Left lung (tissue), 10 donors: ENCODE results near the gene ERVH48-1. TPM values are rescaled to one million over a fixed set of nuclear protein-coding genes. Genes with fewer than 3 reads are reported as not detected.
A peak's percentile ranks its signal among the peaks of the same experiment; 100 is the strongest.

Experiments used
- ATAC-seq: fragments of 200-7000 bp; cut with Tn5 transposase; one replicate; pipeline ENCODE4 v1.9.1; 2020; ENCODE audit warnings: moderate library complexity
- DNase-seq, 4 donors: peaks; one replicate each; pipeline ENCODE4 v3.0.0-alpha.2; 2013 to 2020
- H3K27ac ChIP-seq, 2 donors: fragments of 200-600 bp; sonication (generic) in 1 of 2; one replicate each; pipeline versions ENCODE4 v1.5.0 to v1.8.0; 2020 to 2021
- H3K27me3 ChIP-seq, 2 donors: fragments of 200-600 bp; sonication (generic) in 1 of 2; one replicate each; pipeline versions ENCODE4 v1.5.0 to v1.8.0; 2020 to 2021
- H3K36me3 ChIP-seq, 2 donors: fragments of 200-600 bp; sonication (generic) in 1 of 2; one replicate each; pipeline versions ENCODE4 v1.5.0 to v1.8.0; 2020 to 2021
- H3K4me1 ChIP-seq, 2 donors: fragments of 200-600 bp; one replicate each; pipeline ENCODE4 v1.8.0; 2021
- H3K4me3 ChIP-seq, 2 donors: fragments of 200-600 bp; sonication (generic) in 1 of 2; one replicate each; pipeline versions ENCODE4 v1.5.0 to v1.8.0; 2020 to 2021; ENCODE audit warnings: mild to moderate bottlenecking in 1 of 2
- H3K9me3 ChIP-seq, 2 donors: fragments of 200-600 bp; sonication (generic) in 1 of 2; one replicate each; pipeline versions ENCODE4 v1.5.0 to v1.8.0; 2020 to 2021
- CTCF ChIP-seq, 2 donors: fragments of 200-600 bp; sonication (generic) in 1 of 2; IDR thresholded peaks; one replicate each; pipeline versions ENCODE4 v1.5.0 to v1.8.0; 2021; ENCODE audit warnings: antibody characterized with exemption in 2 of 2
- intact Hi-C, 2 donors: fragments of 100-400 bp; cut with DNase I; formaldehyde crosslinking; loops; one replicate each; pipeline versions ENCODE4 v1.11.2 to v1.14.2; 2022
- polyA plus RNA-seq, 6 donors: library from polyadenylated mRNA; unstranded; fragments of 120-200 nt; gene quantifications; one replicate each; pipeline ENCODE4 v1.2.1, GENCODE V29; 2013; ENCODE audit not compliant: insufficient read length in 6 of 6
- total RNA-seq, 2 donors: library from RNA; stranded (reverse); fragmentation: NEBNext Ultra II Directional; extraction: Animal tissue kit (Norgen Biotek cat#: 25700); gene quantifications; one replicate each; pipeline ENCODE4 v1.2.1, GENCODE V29; 2021
- donor health status: DM: no; HTN: yes; CAD: no.
- donor health status: DM: no; HTN: no; CAD: no.

The ERVH48-1 gene
- total and polyA plus RNA-seq, 8 donors = 1.9 to 2.9 (median 2.4) TPM; not detected in 2

GRCh38 chr21:42892582-42892930 is 32.9 kb downstream of the ERVH48-1 start:
- Histone ChIP-seq H3K4me1 (peaks cover 0 to 17% of the 10 kb centered on the region in 2 donors), H3K36me3 (peaks cover 0 to 13% of the 10 kb centered on the region in 2 donors), H3K27ac (peak overlapping the region; percentile 95 to 97), H3K4me3 (peak overlapping the region; percentile 72 to 93), H3K9me3 (no peaks in the 10 kb centered on the region), H3K27me3 (no peaks in the 10 kb centered on the region)
- peak; percentile 37 for ATAC-seq
- intact Hi-C loops = no loop called here
- no peak for DNase-seq
- TF ChIP-seq CTCF (IDR thresholded peaks at IDR 0.05) = no peak

- Histone ChIP-seq H3K27me3 (no peaks in the 10 kb centered on the region), H3K4me1 (peaks cover 0 to 3% of the 10 kb centered on the region in 2 donors), H3K36me3 (no peaks in the 10 kb centered on the region), H3K27ac (no peak overlapping the region), H3K4me3 (no peak overlapping the region), H3K9me3 (no peaks in the 10 kb centered on the region)
- no peak for DNase-seq
- ATAC-seq = peak; percentile 79
- intact Hi-C loops = no loop called here
- TF ChIP-seq CTCF (IDR thresholded peaks at IDR 0.05) = no peak
These were observed 38.1 kb downstream of the ERVH48-1 start for GRCh38 chr21:42887326-42887725.

GRCh38 chr21:42883921-42884320 is 41.5 kb downstream of the ERVH48-1 start:
- H3K9me3 ChIP-seq = no peaks in the 10 kb centered on the region
- H3K27ac ChIP-seq = no peak overlapping the region
- H3K4me3 ChIP-seq = no peak overlapping the region
- no peaks in the 10 kb centered on the region for H3K27me3 ChIP-seq
- no peak for TF ChIP-seq CTCF (IDR thresholded peaks at IDR 0.05)
- DNase-seq (no peak), ATAC-seq (no peak)
- intact Hi-C loops = no loop called here
- H3K36me3 ChIP-seq = no peaks in the 10 kb centered on the region
- peaks cover 7 to 9% of the 10 kb centered on the region in 2 donors for H3K4me1 ChIP-seq

- H3K4me3 ChIP-seq = peak overlapping the region; percentile 91 to 99
- H3K4me1 ChIP-seq = peaks cover 13 to 24% of the 10 kb centered on the region in 2 donors
- intact Hi-C loops = no loop called here
- peaks cover 0 to 13% of the 10 kb centered on the region in 2 donors for H3K36me3 ChIP-seq
- DNase-seq (no peak), ATAC-seq (no peak)
- H3K27me3 ChIP-seq = no peaks in the 10 kb centered on the region
- H3K27ac ChIP-seq = no peak overlapping the region
- H3K9me3 ChIP-seq = no peaks in the 10 kb centered on the region
- TF ChIP-seq CTCF (IDR thresholded peaks at IDR 0.05) = no peak
These were observed 45.1 kb downstream of the ERVH48-1 start for GRCh38 chr21:42880352-42880751.

- ATAC-seq (peak; percentile 98), DNase-seq (peak; percentile 96 to 99 (median 98))
- no peaks in the 10 kb centered on the region for H3K27me3 ChIP-seq
- H3K4me1 ChIP-seq = peaks cover 13 to 24% of the 10 kb centered on the region in 2 donors
- TF ChIP-seq CTCF (IDR thresholded peaks at IDR 0.05) = no peak
- H3K9me3 ChIP-seq = no peaks in the 10 kb centered on the region
- H3K4me3 ChIP-seq = peak within 1 kb of the TSS; percentile 91 to 99
- peaks cover 0 to 25% of the 10 kb centered on the region in 2 donors for H3K36me3 ChIP-seq
- peak within 1 kb of the TSS; percentile 70 to 91 for H3K27ac ChIP-seq
- intact Hi-C loops = no loop called here
These were observed 46.2 kb downstream of the ERVH48-1 start, which contains the start of gene WDR4 for GRCh38 chr21:42878993-42879787. TSS of gene WDR4 (minus strand) at chr21:42879539. CDS start at chr21:42879495, 44 bp downstream.
